B cell (primary cell): ENCODE measurements around the gene THSD4. TPM values are rescaled to one million over a fixed set of nuclear protein-coding genes. Genes with fewer than 3 reads are reported as not detected.

ENCODE experiments used
- ATAC-seq: fragments of 200-7000 bp; cut with Tn5 transposase; one replicate; pipeline ENCODE4 v1.10.0; 2021; ENCODE audit warnings: low read depth, mild to moderate bottlenecking, moderate number of reproducible peaks, moderate library complexity
- CTCF ChIA-PET: fragments of 350-600 bp; sonication (Branson Sonifier 250); formaldehyde crosslinking; loops from one replicate; lab custom pipeline; 2021; ENCODE audit warnings: antibody characterized with exemption, inconsistent platforms; lab: Charles Lee
- POLR2A ChIA-PET: fragments of 350-600 bp; sonication (Branson Sonifier 250); formaldehyde crosslinking; loops from one replicate; lab custom pipeline; 2021; ENCODE audit warnings: antibody characterized with exemption; lab: Charles Lee
- DNase-seq: peaks from one replicate; pipeline ENCODE4 v3.0.0; 2013
- H2AFZ ChIP-seq: 2 replicates; pipeline ENCODE4 v1.6.1; 2012; ENCODE audit warnings: mild to moderate bottlenecking, low read depth, low read length; ENCODE audit not compliant: insufficient read depth, poor library complexity, severe bottlenecking
- H3K27ac ChIP-seq, 2 donors: 1 replicate in 1 of 2; 2 replicates in 1 of 2; pipeline ENCODE4 v1.5.1; 2012 to 2013; ENCODE audit warnings: low read length in 2 of 2, mild to moderate bottlenecking in 2 of 2, moderate library complexity in 1 of 2
- H3K27me3 ChIP-seq, 4 experiments: fragments of 200-600 bp in 1 of 4; sonication (generic) in 1 of 4; replicated peaks in 1 of 4; 1 replicate in 2 of 4; 2 replicates in 2 of 4; pipeline versions ENCODE4 v1.6.1 to v1.7.0; 2013 to 2016; ENCODE audit warnings: low read length in 3 of 4, mild to moderate bottlenecking in 2 of 4, mixed read lengths in 1 of 4, moderate library complexity in 1 of 4; ENCODE audit not compliant: insufficient read depth in 4 of 4, control insufficient read depth in 3 of 4; ENCODE audit errors: control extremely low read depth in 1 of 4
- H3K36me3 ChIP-seq, 2 experiments: replicated peaks in 1 of 2; 1 replicate in 1 of 2; 2 replicates in 1 of 2; pipeline versions ENCODE4 v1.6.1 to v1.7.1; 2013; ENCODE audit warnings: low read length in 1 of 2; ENCODE audit not compliant: insufficient read depth in 2 of 2, control insufficient read depth in 1 of 2; ENCODE audit errors: control extremely low read depth in 1 of 2, extremely low read depth in 1 of 2
- H3K4me1 ChIP-seq, 2 donors: fragments of 200-600 bp in 1 of 2; sonication (generic) in 1 of 2; 1 replicate in 1 of 2; 2 replicates in 1 of 2; pipeline versions ENCODE4 v1.5.1 to v1.6.1; 2013 to 2017; ENCODE audit warnings: low read length in 2 of 2; ENCODE audit not compliant: control insufficient read depth in 2 of 2, insufficient read depth in 2 of 2
- H3K4me2 ChIP-seq: replicated peaks from 2 replicates; pipeline ENCODE3; 2012; ENCODE audit warnings: mild to moderate bottlenecking, low read depth, low read length; ENCODE audit not compliant: poor library complexity, severe bottlenecking
- H3K4me3 ChIP-seq, 5 experiments: fragments of 200-600 bp in 1 of 5; sonication (generic) in 1 of 5; 1 replicate in 3 of 5; 2 replicates in 2 of 5; pipeline versions ENCODE4 v1.5.1 to v1.7.0; 2011 to 2016; ENCODE audit warnings: low read length in 4 of 5, mild to moderate bottlenecking in 4 of 5, low read depth in 2 of 5, control low read depth in 1 of 5, moderate library complexity in 1 of 5; ENCODE audit not compliant: insufficient read depth in 1 of 5; ENCODE audit errors: control extremely low read depth in 1 of 5, extremely low read depth in 1 of 5
- H3K79me2 ChIP-seq: fragments of 200-600 bp; sonication (generic); one replicate; pipeline ENCODE4 v1.6.0; 2016; ENCODE audit warnings: low read length; ENCODE audit not compliant: control insufficient read depth, insufficient read depth
- H3K9ac ChIP-seq: fragments of 200-600 bp; sonication (generic); 2 replicates; pipeline ENCODE4 v1.6.1; 2017; ENCODE audit warnings: mild to moderate bottlenecking, low read length, moderate library complexity
- H3K9me3 ChIP-seq, 3 donors: one replicate each; pipeline versions ENCODE4 v1.6.1 to v1.7.1; 2013; ENCODE audit warnings: low read length in 2 of 3; ENCODE audit not compliant: control insufficient read depth in 2 of 3, insufficient read depth in 1 of 3; ENCODE audit errors: control extremely low read depth in 1 of 3
- H4K20me1 ChIP-seq: 2 replicates; pipeline ENCODE4 v1.6.0; 2012; ENCODE audit warnings: mild to moderate bottlenecking, low read length; ENCODE audit not compliant: insufficient read depth, control insufficient read depth, poor library complexity, severe bottlenecking
- H3K27ac Mint-ChIP-seq: one replicate; pipeline ENCODE4 v1.8.0; 2021; ENCODE audit warnings: mixed read lengths
- H3K27me3 Mint-ChIP-seq: one replicate; pipeline ENCODE4 v1.8.0; 2021; ENCODE audit warnings: mixed read lengths
- H3K4me1 Mint-ChIP-seq: one replicate; pipeline ENCODE4 v1.8.0; 2021; ENCODE audit warnings: mixed read lengths
- H3K4me3 Mint-ChIP-seq: one replicate; pipeline ENCODE4 v1.8.0; 2021; ENCODE audit warnings: mixed read lengths
- H3K9me3 Mint-ChIP-seq: one replicate; pipeline ENCODE4 v1.8.0; 2022; ENCODE audit warnings: mixed read lengths; ENCODE audit not compliant: insufficient read depth
- CTCF ChIP-seq: fragments of 200-600 bp; IDR thresholded peaks from one replicate; pipeline ENCODE4 v1.8.0; 2022; ENCODE audit warnings: antibody characterized with exemption, mild to moderate bottlenecking
- EZH2 ChIP-seq: IDR thresholded peaks from 2 replicates; pipeline ENCODE4 v1.6.1; 2012; ENCODE audit warnings: borderline replicate concordance, low read depth, mild to moderate bottlenecking, moderate library complexity, low read length; ENCODE audit not compliant: insufficient read depth, poor library complexity, severe bottlenecking
- WGBS: methylation state at CpG from one replicate; pipeline ENCODE4 v1.1.5; 2013; ENCODE audit warnings: missing lambda C conversion rate; ENCODE audit not compliant: insufficient coverage; 5-methylcytosine and 5-hydroxymethylcytosine counted together
- intact Hi-C: fragments of 100-400 bp; cut with micrococcal nuclease; formaldehyde crosslinking; loops from one replicate; pipeline ENCODE4 v1.10.0; 2022
- polyA plus RNA-seq: library from polyadenylated mRNA; depleted of rRNA; stranded (reverse); fragments of >200 nt; gene quantifications from 2 replicates; pipeline ENCODE4 v1.2.3, GENCODE V29; 2012
- total RNA-seq, 2 donors: library from RNA; stranded (reverse); fragments of 120-200 nt in 1 of 2; gene quantifications; 1 replicate in 1 of 2; 2 replicates in 1 of 2; pipeline versions ENCODE4 v1.2.3 to v1.2.4, GENCODE V29; 2013 to 2022

THSD4 gene
- total and polyA plus RNA-seq, 2 donors (not counting 1 experiment from before 2014, with no cell fraction given) = not detected

GRCh38 chr15:71780115-71780976 lies 665.1 kb downstream of the THSD4 start:
- CTCF ChIA-PET = interaction anchor here (0.7 to 4.9 kb wide), 10 partner anchors 8 to 1278 kb away, joined by 3 to 86 read pairs (median 6); no protein-coding TSS in a partner anchor
- peaks cover 15% of the 10 kb centered on the region for H3K27me3 Mint-ChIP-seq
- Histone ChIP-seq H3K9me3 (no peaks in the 10 kb centered on the region), H3K79me2 (no peaks in the 10 kb centered on the region), H3K4me1 (no peaks in the 10 kb centered on the region), H3K9ac (no peak overlapping the region), H3K27ac (no peak overlapping the region), H3K4me3 (no peak overlapping the region), H2AFZ (peak overlapping the region; percentile 5), H4K20me1 (no peaks in the 10 kb centered on the region), H3K4me2 (no peak overlapping the region), H3K36me3 (no peaks in the 10 kb centered on the region), H3K27me3 (no peaks in the 10 kb centered on the region)
- POLR2A ChIA-PET = no interaction called here
- H3K9me3 Mint-ChIP-seq = no peaks in the 10 kb centered on the region
- no peak overlapping the region for H3K4me3 Mint-ChIP-seq
- H3K4me1 Mint-ChIP-seq = peaks cover 3% of the 10 kb centered on the region
- no peak overlapping the region for H3K27ac Mint-ChIP-seq
- peak; percentile 93 for TF ChIP-seq CTCF
- no peak for TF ChIP-seq EZH2
- peak; percentile 59 for DNase-seq
- 4% methylated on average over 3 of the region's 13 CpGs for WGBS
- peak; percentile 51 for ATAC-seq
- intact Hi-C loops = loop anchor here (1.0 kb wide), 1 partner anchor 36 kb away; no protein-coding TSS in a partner anchor
